K562 (cell line): ENCODE data around the gene WTIP. TPM values are rescaled to one million over a fixed set of nuclear protein-coding genes. Genes with fewer than 3 reads are reported as not detected.
A peak's percentile ranks its signal among the peaks of the same experiment; 100 is the strongest.

Experiments used
- DIDO1 ChIP-seq: fragments of 450-650 bp; IDR thresholded peaks from 2 replicates; pipeline ENCODE4 v1.6.1; 2016; ENCODE audit warnings: low read depth, missing biosample characterization, missing genetic modification characterization
- DPF2 ChIP-seq: fragments of 450-650 bp; IDR thresholded peaks from 2 replicates; pipeline ENCODE4 v1.6.1; 2016
- E2F3 ChIP-seq: fragments of 250-450 bp; sonication (Bioruptor Pico); IDR thresholded peaks from 2 replicates; pipeline ENCODE4 v1.4.0; 2020; ENCODE audit warnings: mild to moderate bottlenecking
- EWSR1 ChIP-seq: fragments of 450-650 bp; IDR thresholded peaks from 2 replicates; pipeline ENCODE4 v1.6.1; 2018; ENCODE audit warnings: borderline replicate concordance, mild to moderate bottlenecking, low read depth, moderate library complexity; ENCODE audit not compliant: partially characterized antibody
- HCFC1 ChIP-seq: IDR thresholded peaks from 2 replicates; pipeline ENCODE4 v1.6.1; 2012; ENCODE audit warnings: low read depth, low read length, improper control_type of control experiment
- HNRNPH1 ChIP-seq: fragments of 200-400 bp; formaldehyde crosslinking; optimal IDR thresholded peaks from 2 replicates; pipeline ENCODE3; 2017; ENCODE audit warnings: low read depth, mild to moderate bottlenecking, low read length, moderate library complexity
- KDM5B ChIP-seq: fragments of 200-600 bp; sonication (generic); IDR thresholded peaks from 2 replicates; pipeline ENCODE4 v1.6.1; 2012; ENCODE audit warnings: low read depth, mild to moderate bottlenecking, moderate library complexity, low read length, control low read depth, inconsistent platforms; ENCODE audit not compliant: insufficient replicate concordance
- MAZ ChIP-seq, 2 experiments: fragments of 450-650 bp in 1 of 2; sonication (generic) in 1 of 2; formaldehyde crosslinking; IDR thresholded peaks in 1 of 2; conservative IDR thresholded peaks in 1 of 2; 2 replicates each; pipeline versions ENCODE4 v1.4.0 to v1.5.0; 2020; ENCODE audit warnings: mild to moderate bottlenecking in 1 of 2, missing genetic modification reagents in 1 of 2
- MCM5 ChIP-seq: fragments of 450-650 bp; IDR thresholded peaks from 2 replicates; pipeline ENCODE4 v1.6.1; 2016; ENCODE audit warnings: low read depth
- NCOA4 ChIP-seq: fragments of 450-650 bp; IDR thresholded peaks from 2 replicates; pipeline ENCODE4 v1.6.1; 2018; ENCODE audit warnings: mild to moderate bottlenecking; ENCODE audit not compliant: partially characterized antibody
- PHTF2 ChIP-seq: fragments of 250-450 bp; sonication (Bioruptor Pico); IDR thresholded peaks from 2 replicates; pipeline ENCODE4 v1.5.0; 2021; ENCODE audit warnings: mild to moderate bottlenecking
- WHSC1 ChIP-seq: IDR thresholded peaks from one replicate; pipeline ENCODE4 v1.6.1; 2012; ENCODE audit warnings: low read length, control low read depth, inconsistent platforms
- ZNF696 ChIP-seq: fragments of 250-450 bp; sonication (Bioruptor Pico); conservative IDR thresholded peaks from 2 replicates; pipeline ENCODE4 v1.4.0; 2020; ENCODE audit warnings: mild to moderate bottlenecking, moderate library complexity
- polyA plus RNA-seq, 8 experiments: library from polyadenylated mRNA; depleted of rRNA in 4 of 8; stranded (reverse) in 5 of 8; unstranded in 3 of 8; fragments of >200 nt; fragmentation: Nextera tagmentation in 2 of 8; fragmentation: Illumina TruSeq in 1 of 8; extraction: Ambion mirVana in 2 of 8; extraction: Trizol in 1 of 8; gene quantifications; 2 replicates each; pipeline versions ENCODE4 v1.2.1 to v1.2.3, GENCODE V29; 2011 to 2014; ENCODE audit warnings: inconsistent platforms in 1 of 8, missing spikeins in 1 of 8
- total RNA-seq, 7 experiments: library from RNA; depleted of rRNA in 6 of 7; stranded (reverse); fragments of >200 nt in 6 of 7; fragmentation: Illumina TruSeq in 2 of 7; extraction: Trizol in 2 of 7; gene quantifications; 2 replicates each; pipeline versions ENCODE4 v1.2.1 to v1.2.3, GENCODE V29; 2011 to 2021; ENCODE audit warnings: low replicate concordance in 1 of 7
- TF ChIP-seq, protein P1 (sequence below): sonication (generic); formaldehyde crosslinking; IDR thresholded peaks from 2 replicates; pipeline ENCODE4 v1.8.0; 2022; ENCODE audit warnings: mild to moderate bottlenecking, missing genetic modification reagents, borderline replicate concordance
- TF ChIP-seq, protein P2 (sequence below): sonication (generic); formaldehyde crosslinking; IDR thresholded peaks from 2 replicates; pipeline ENCODE4 v1.8.1; 2023; ENCODE audit warnings: mild to moderate bottlenecking, missing genetic modification reagents
- TF ChIP-seq, protein P3 (sequence below): fragments of 250-450 bp; sonication (Bioruptor Pico); IDR thresholded peaks from 2 replicates; pipeline ENCODE4 v1.8.0; 2022; ENCODE audit warnings: moderate library complexity, mild to moderate bottlenecking, inconsistent platforms
- TF ChIP-seq, protein P4 (sequence below): fragments of 200-800 bp; sonication (Bioruptor generic); IDR thresholded peaks from 2 replicates; pipeline ENCODE4 v1.6.1; 2016; ENCODE audit warnings: missing genetic modification characterization, missing compliant biosample characterization

WTIP gene
- total and polyA plus RNA-seq, 9 of the 15 experiments (the other 6 are each of a cell fraction or from before 2014, with no cell fraction given) = under 0.01 to 0.54 (median 0.27) TPM; not detected in 1

DNA sequence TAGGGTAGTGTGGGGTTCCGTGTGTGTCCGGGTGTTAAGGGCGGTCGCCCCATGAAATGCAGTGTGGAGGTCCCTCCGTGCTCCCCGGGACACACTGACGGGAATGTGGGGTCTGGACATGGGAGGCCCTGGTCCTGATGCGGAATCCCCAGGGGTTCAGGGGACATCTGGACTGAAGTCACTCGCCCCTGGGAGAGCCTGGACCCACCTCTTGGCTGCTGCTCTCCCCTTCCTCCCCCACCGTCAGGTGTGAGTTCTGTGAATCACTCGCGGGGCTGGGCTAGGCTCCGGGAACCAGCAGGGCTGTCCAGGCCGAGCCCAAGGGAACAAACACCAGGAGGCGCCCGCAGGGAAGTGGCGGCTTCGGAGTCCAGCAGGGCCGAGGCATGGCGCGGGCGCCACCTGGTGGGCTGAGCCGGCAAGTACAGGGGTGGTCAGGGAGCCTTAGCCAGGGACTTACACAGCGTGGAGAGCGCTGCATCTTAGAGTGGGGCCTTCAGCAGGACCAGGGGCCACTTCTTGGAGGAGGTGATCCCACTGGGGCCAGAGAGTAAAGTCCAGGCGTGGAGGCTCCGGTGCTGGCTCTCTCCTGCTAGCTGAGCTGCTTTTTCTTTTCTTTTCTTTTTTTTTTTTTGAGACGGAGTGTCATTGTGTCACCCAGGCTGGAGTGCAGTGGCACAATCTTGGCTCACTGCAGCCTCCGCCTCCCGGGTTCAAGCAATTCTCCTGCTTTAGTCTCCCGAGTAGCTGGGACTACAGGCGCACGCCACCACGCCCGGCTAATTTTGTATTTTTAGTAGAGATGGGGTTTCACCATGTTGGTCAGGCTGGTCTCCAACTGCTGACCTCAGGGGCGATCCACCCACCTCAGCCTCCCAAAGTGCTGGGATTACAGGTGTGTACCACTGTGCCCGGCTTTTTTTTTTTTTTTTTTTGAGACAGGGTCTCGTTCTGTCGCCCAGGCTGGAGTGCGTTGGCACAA, 20.1 kb downstream of the WTIP start (continued):
- TF ChIP-seq, protein P1, sequence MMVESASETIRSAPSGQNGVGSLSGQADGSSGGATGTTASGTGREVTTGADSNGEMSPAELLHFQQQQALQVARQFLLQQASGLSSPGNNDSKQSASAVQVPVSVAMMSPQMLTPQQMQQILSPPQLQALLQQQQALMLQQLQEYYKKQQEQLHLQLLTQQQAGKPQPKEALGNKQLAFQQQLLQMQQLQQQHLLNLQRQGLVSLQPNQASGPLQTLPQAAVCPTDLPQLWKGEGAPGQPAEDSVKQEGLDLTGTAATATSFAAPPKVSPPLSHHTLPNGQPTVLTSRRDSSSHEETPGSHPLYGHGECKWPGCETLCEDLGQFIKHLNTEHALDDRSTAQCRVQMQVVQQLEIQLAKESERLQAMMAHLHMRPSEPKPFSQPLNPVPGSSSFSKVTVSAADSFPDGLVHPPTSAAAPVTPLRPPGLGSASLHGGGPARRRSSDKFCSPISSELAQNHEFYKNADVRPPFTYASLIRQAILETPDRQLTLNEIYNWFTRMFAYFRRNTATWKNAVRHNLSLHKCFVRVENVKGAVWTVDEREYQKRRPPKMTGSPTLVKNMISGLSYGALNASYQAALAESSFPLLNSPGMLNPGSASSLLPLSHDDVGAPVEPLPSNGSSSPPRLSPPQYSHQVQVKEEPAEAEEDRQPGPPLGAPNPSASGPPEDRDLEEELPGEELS (CRISPR knock-in tag) = no peak
- TF ChIP-seq, protein P2, sequence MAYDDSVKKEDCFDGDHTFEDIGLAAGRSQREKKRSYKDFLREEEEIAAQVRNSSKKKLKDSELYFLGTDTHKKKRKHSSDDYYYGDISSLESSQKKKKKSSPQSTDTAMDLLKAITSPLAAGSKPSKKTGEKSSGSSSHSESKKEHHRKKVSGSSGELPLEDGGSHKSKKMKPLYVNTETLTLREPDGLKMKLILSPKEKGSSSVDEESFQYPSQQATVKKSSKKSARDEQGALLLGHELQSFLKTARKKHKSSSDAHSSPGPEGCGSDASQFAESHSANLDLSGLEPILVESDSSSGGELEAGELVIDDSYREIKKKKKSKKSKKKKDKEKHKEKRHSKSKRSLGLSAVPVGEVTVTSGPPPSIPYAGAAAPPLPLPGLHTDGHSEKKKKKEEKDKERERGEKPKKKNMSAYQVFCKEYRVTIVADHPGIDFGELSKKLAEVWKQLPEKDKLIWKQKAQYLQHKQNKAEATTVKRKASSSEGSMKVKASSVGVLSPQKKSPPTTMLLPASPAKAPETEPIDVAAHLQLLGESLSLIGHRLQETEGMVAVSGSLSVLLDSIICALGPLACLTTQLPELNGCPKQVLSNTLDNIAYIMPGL (CRISPR knock-in tag) = no peak
- TF ChIP-seq KDM5B (no peak), HCFC1 (peak; percentile 43; the same call in 1 of the 2 replicates), E2F3 (CRISPR knock-in tag) (no peak), DPF2 (no peak; the same call in 1 of the 2 replicates), EWSR1 (no peak), MAZ (CRISPR knock-in tag; conservative IDR thresholded peaks at IDR 0.05 in 1 of 2, IDR thresholded peaks at IDR 0.05 in 1 of 2) (peak in 1 of 2 experiments; percentile 74; a peak in 2 of 4 replicates), WHSC1 (no peak), NCOA4 (no peak), PHTF2 (no peak), ZNF696 (CRISPR knock-in tag) (no peak), MCM5 (no peak), DIDO1 (no peak), HNRNPH1 (no peak)
- TF ChIP-seq, protein P3, sequence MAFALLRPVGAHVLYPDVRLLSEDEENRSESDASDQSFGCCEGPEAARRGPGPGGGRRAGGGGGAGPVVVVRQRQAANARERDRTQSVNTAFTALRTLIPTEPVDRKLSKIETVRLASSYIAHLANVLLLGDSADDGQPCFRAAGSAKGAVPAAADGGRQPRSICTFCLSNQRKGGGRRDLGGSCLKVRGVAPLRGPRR = no peak
- TF ChIP-seq, protein P4, sequence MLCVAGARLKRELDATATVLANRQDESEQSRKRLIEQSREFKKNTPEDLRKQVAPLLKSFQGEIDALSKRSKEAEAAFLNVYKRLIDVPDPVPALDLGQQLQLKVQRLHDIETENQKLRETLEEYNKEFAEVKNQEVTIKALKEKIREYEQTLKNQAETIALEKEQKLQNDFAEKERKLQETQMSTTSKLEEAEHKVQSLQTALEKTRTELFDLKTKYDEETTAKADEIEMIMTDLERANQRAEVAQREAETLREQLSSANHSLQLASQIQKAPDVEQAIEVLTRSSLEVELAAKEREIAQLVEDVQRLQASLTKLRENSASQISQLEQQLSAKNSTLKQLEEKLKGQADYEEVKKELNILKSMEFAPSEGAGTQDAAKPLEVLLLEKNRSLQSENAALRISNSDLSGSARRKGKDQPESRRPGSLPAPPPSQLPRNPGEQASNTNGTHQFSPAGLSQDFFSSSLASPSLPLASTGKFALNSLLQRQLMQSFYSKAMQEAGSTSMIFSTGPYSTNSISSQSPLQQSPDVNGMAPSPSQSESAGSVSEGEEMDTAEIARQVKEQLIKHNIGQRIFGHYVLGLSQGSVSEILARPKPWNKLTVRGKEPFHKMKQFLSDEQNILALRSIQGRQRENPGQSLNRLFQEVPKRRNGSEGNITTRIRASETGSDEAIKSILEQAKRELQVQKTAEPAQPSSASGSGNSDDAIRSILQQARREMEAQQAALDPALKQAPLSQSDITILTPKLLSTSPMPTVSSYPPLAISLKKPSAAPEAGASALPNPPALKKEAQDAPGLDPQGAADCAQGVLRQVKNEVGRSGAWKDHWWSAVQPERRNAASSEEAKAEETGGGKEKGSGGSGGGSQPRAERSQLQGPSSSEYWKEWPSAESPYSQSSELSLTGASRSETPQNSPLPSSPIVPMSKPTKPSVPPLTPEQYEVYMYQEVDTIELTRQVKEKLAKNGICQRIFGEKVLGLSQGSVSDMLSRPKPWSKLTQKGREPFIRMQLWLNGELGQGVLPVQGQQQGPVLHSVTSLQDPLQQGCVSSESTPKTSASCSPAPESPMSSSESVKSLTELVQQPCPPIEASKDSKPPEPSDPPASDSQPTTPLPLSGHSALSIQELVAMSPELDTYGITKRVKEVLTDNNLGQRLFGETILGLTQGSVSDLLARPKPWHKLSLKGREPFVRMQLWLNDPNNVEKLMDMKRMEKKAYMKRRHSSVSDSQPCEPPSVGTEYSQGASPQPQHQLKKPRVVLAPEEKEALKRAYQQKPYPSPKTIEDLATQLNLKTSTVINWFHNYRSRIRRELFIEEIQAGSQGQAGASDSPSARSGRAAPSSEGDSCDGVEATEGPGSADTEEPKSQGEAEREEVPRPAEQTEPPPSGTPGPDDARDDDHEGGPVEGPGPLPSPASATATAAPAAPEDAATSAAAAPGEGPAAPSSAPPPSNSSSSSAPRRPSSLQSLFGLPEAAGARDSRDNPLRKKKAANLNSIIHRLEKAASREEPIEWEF (CRISPR knock-in tag) = no peak
